ENCODE measurements around the gene GATA1. TPM values are rescaled to one million over a fixed set of nuclear protein-coding genes. Genes with fewer than 3 reads are reported as not detected.

Gene GATA1
- total RNA-seq, 5 donors from 2014 or later (not counting 1 experiment from before 2014, with no cell fraction given), result 0.23 to 0.64 (median 0.43) TPM

GRCh38 chrX:48747415-48748016 lies 38.9 kb upstream of the GATA1 start:
- ChIA-PET CTCF (no interaction called here), POLR2A (no interaction called here)
- H3K4me1 ChIP-seq (ENCODE audit: control insufficient read depth in 1 of 2, extremely low read depth in 1 of 2, insufficient read depth in 2 of 2, low read length in 2 of 2), result no peaks in the 10 kb centered on the region
- DNase-seq (no peak), ATAC-seq (replicated peaks in 1 of 4) (no peak)
- H3K27ac ChIP-seq (ENCODE audit: low read length), result no peak overlapping the region
- 100% methylated on average over 1 of the region's 8 CpGs for WGBS (ENCODE audit: insufficient coverage)
- no peaks in the 10 kb centered on the region for H3K9me3 Mint-ChIP-seq
- H3K36me3 Mint-ChIP-seq, result no peaks in the 10 kb centered on the region
- no peaks in the 10 kb centered on the region for H3K9me3 ChIP-seq
- no peaks in the 10 kb centered on the region for H3K27me3 ChIP-seq (replicated peaks in 1 of 2; ENCODE audit: control insufficient read depth in 2 of 2, extremely low read depth in 1 of 2, insufficient read depth in 2 of 2, low read length in 1 of 2)
- H3K4me3 ChIP-seq (ENCODE audit: control insufficient read depth in 1 of 2, extremely low read depth in 1 of 2, low read length in 1 of 2), result no peak overlapping the region
- peaks cover 0 to 4% of the 10 kb centered on the region in 2 donors for H3K27me3 Mint-ChIP-seq
- H3K27ac Mint-ChIP-seq, result no peak overlapping the region
- H3K4me3 Mint-ChIP-seq, result no peak overlapping the region
- H3K36me3 ChIP-seq (ENCODE audit: control insufficient read depth in 2 of 2, extremely low read depth in 1 of 2, insufficient read depth in 1 of 2, low read length in 1 of 2), result no peaks in the 10 kb centered on the region
- peaks cover 3 to 7% (median 4%) of the 10 kb centered on the region in 3 donors for H3K4me1 Mint-ChIP-seq

- no CpG with 5 or more reads among the region's 5 CpGs for WGBS (ENCODE audit: insufficient coverage)
- no peak for DNase-seq
- H3K4me3 Mint-ChIP-seq, result no peak overlapping the region
- peaks cover 0 to 4% of the 10 kb centered on the region in 2 donors for H3K27me3 Mint-ChIP-seq
- POLR2A ChIA-PET, result no interaction called here
- Histone ChIP-seq H3K9me3 (no peaks in the 10 kb centered on the region), H3K36me3 (ENCODE audit: control insufficient read depth in 2 of 2, extremely low read depth in 1 of 2, insufficient read depth in 1 of 2, low read length in 1 of 2) (no peaks in the 10 kb centered on the region), H3K27me3 (replicated peaks in 1 of 2; ENCODE audit: control insufficient read depth in 2 of 2, extremely low read depth in 1 of 2, insufficient read depth in 2 of 2, low read length in 1 of 2) (peaks cover 0 to 3% of the 10 kb centered on the region in 2 experiments), H3K4me3 (ENCODE audit: control insufficient read depth in 1 of 2, extremely low read depth in 1 of 2, low read length in 1 of 2) (no peak overlapping the region), H3K4me1 (ENCODE audit: control insufficient read depth in 1 of 2, extremely low read depth in 1 of 2, insufficient read depth in 2 of 2, low read length in 2 of 2) (no peaks in the 10 kb centered on the region), H3K27ac (ENCODE audit: low read length) (no peak overlapping the region)
- CTCF ChIA-PET, result interaction anchor here in 1 of 2 donors (0.5 kb wide), 1 partner anchor 49 kb away, joined by 3 read pairs; no protein-coding TSS in a partner anchor
- H3K4me1 Mint-ChIP-seq, result peaks cover 3 to 7% (median 4%) of the 10 kb centered on the region in 3 donors
- no peak overlapping the region for H3K27ac Mint-ChIP-seq
- no peaks in the 10 kb centered on the region for H3K9me3 Mint-ChIP-seq
- no peak for ATAC-seq (replicated peaks in 1 of 4)
- no peaks in the 10 kb centered on the region for H3K36me3 Mint-ChIP-seq
Observed at GRCh38 chrX:48749182-48749581, 37.2 kb upstream of the GATA1 start.

- Mint-ChIP-seq H3K4me1 (peaks cover 3 to 7% (median 4%) of the 10 kb centered on the region in 3 donors), H3K27me3 (peaks cover 0 to 13% of the 10 kb centered on the region in 2 donors), H3K9me3 (no peaks in the 10 kb centered on the region), H3K27ac (peak overlapping the region in 1 of 2 donors; percentile 27), H3K4me3 (no peak overlapping the region), H3K36me3 (no peaks in the 10 kb centered on the region)
- no peaks in the 10 kb centered on the region for H3K9me3 ChIP-seq
- no peaks in the 10 kb centered on the region for H3K4me1 ChIP-seq (ENCODE audit: control insufficient read depth in 1 of 2, extremely low read depth in 1 of 2, insufficient read depth in 2 of 2, low read length in 2 of 2)
- ChIA-PET POLR2A (no interaction called here), CTCF (no interaction called here)
- no peak for ATAC-seq (replicated peaks in 1 of 4)
- H3K36me3 ChIP-seq (ENCODE audit: control insufficient read depth in 2 of 2, extremely low read depth in 1 of 2, insufficient read depth in 1 of 2, low read length in 1 of 2), result no peaks in the 10 kb centered on the region
- WGBS (ENCODE audit: insufficient coverage), result no CpG with 5 or more reads among the region's 3 CpGs
- no peak overlapping the region for H3K4me3 ChIP-seq (ENCODE audit: control insufficient read depth in 1 of 2, extremely low read depth in 1 of 2, low read length in 1 of 2)
- H3K27me3 ChIP-seq (replicated peaks in 1 of 2; ENCODE audit: control insufficient read depth in 2 of 2, extremely low read depth in 1 of 2, insufficient read depth in 2 of 2, low read length in 1 of 2), result peaks cover 0 to 4% of the 10 kb centered on the region in 2 experiments
- no peak overlapping the region for H3K27ac ChIP-seq (ENCODE audit: low read length)
- DNase-seq, result no peak
Observed at GRCh38 chrX:48751343-48751742, 35.0 kb upstream of the GATA1 start.

GRCh38 chrX:48752498-48752897 lies 33.9 kb upstream of the GATA1 start:
- H3K36me3 ChIP-seq (ENCODE audit: control insufficient read depth in 2 of 2, extremely low read depth in 1 of 2, insufficient read depth in 1 of 2, low read length in 1 of 2), result no peaks in the 10 kb centered on the region
- no peak overlapping the region for H3K27ac ChIP-seq (ENCODE audit: low read length)
- 94% methylated on average over 4 of the region's 7 CpGs for WGBS (ENCODE audit: insufficient coverage)
- ChIA-PET CTCF (interaction anchor here in 1 of 2 donors (0.5 kb wide), 1 partner anchor 192 kb away, joined by 3 read pairs; no protein-coding TSS in a partner anchor), POLR2A (interaction anchor here in 1 of 2 donors (0.7 kb wide), 1 partner anchor 184 kb away, joined by 9 read pairs; no protein-coding TSS in a partner anchor)
- Mint-ChIP-seq H3K4me3 (no peak overlapping the region), H3K36me3 (no peaks in the 10 kb centered on the region), H3K9me3 (no peaks in the 10 kb centered on the region), H3K27me3 (peaks cover 0 to 13% of the 10 kb centered on the region in 2 donors), H3K4me1 (peaks cover 3 to 7% (median 4%) of the 10 kb centered on the region in 3 donors), H3K27ac (no peak overlapping the region)
- H3K4me3 ChIP-seq (ENCODE audit: control insufficient read depth in 1 of 2, extremely low read depth in 1 of 2, low read length in 1 of 2), result no peak overlapping the region
- H3K9me3 ChIP-seq, result no peaks in the 10 kb centered on the region
- no peak for ATAC-seq (replicated peaks in 1 of 4)
- H3K4me1 ChIP-seq (ENCODE audit: control insufficient read depth in 1 of 2, extremely low read depth in 1 of 2, insufficient read depth in 2 of 2, low read length in 2 of 2), result no peaks in the 10 kb centered on the region
- DNase-seq, result no peak
- H3K27me3 ChIP-seq (replicated peaks in 1 of 2; ENCODE audit: control insufficient read depth in 2 of 2, extremely low read depth in 1 of 2, insufficient read depth in 2 of 2, low read length in 1 of 2), result peaks cover 0 to 4% of the 10 kb centered on the region in 2 experiments

GRCh38 chrX:48753708-48754228 lies 32.6 kb upstream of the GATA1 start:
- CTCF ChIA-PET, result no interaction called here

GRCh38 chrX:48754238-48754637 lies 32.2 kb upstream of the GATA1 start:
- ChIA-PET POLR2A (no interaction called here), CTCF (no interaction called here)
- Histone ChIP-seq H3K9me3 (no peaks in the 10 kb centered on the region), H3K27me3 (replicated peaks in 1 of 2; ENCODE audit: control insufficient read depth in 2 of 2, extremely low read depth in 1 of 2, insufficient read depth in 2 of 2, low read length in 1 of 2) (peaks cover 0 to 4% of the 10 kb centered on the region in 2 experiments), H3K4me3 (ENCODE audit: control insufficient read depth in 1 of 2, extremely low read depth in 1 of 2, low read length in 1 of 2) (no peak overlapping the region), H3K27ac (ENCODE audit: low read length) (no peak overlapping the region), H3K4me1 (ENCODE audit: control insufficient read depth in 1 of 2, extremely low read depth in 1 of 2, insufficient read depth in 2 of 2, low read length in 2 of 2) (no peaks in the 10 kb centered on the region), H3K36me3 (ENCODE audit: control insufficient read depth in 2 of 2, extremely low read depth in 1 of 2, insufficient read depth in 1 of 2, low read length in 1 of 2) (no peaks in the 10 kb centered on the region)
- ATAC-seq (replicated peaks in 1 of 4), result no peak
- Mint-ChIP-seq H3K4me1 (peaks cover 3 to 7% (median 4%) of the 10 kb centered on the region in 3 donors), H3K4me3 (no peak overlapping the region), H3K9me3 (no peaks in the 10 kb centered on the region), H3K27ac (no peak overlapping the region), H3K27me3 (peaks cover 0 to 13% of the 10 kb centered on the region in 2 donors), H3K36me3 (no peaks in the 10 kb centered on the region)
- DNase-seq, result no peak
- WGBS (ENCODE audit: insufficient coverage), result 100% methylated on average over 1 of the region's 8 CpGs

More at GRCh38 chrX:48753708-48754228, 32.6 kb upstream of the GATA1 start:
- Mint-ChIP-seq H3K27me3 (peaks cover 0 to 13% of the 10 kb centered on the region in 2 donors), H3K36me3 (no peaks in the 10 kb centered on the region), H3K4me3 (no peak overlapping the region), H3K27ac (no peak overlapping the region), H3K9me3 (no peaks in the 10 kb centered on the region), H3K4me1 (peaks cover 3 to 7% (median 4%) of the 10 kb centered on the region in 3 donors)
- ATAC-seq (replicated peaks in 1 of 4) (no peak), DNase-seq (no peak)
- no peak overlapping the region for H3K27ac ChIP-seq (ENCODE audit: low read length)
- H3K4me3 ChIP-seq (ENCODE audit: control insufficient read depth in 1 of 2, extremely low read depth in 1 of 2, low read length in 1 of 2), result no peak overlapping the region
- no peaks in the 10 kb centered on the region for H3K4me1 ChIP-seq (ENCODE audit: control insufficient read depth in 1 of 2, extremely low read depth in 1 of 2, insufficient read depth in 2 of 2, low read length in 2 of 2)
- H3K9me3 ChIP-seq, result no peaks in the 10 kb centered on the region
- POLR2A ChIA-PET, result no interaction called here
- WGBS (ENCODE audit: insufficient coverage), result 87% methylated on average over 4 of the region's 8 CpGs
- peaks cover 0 to 4% of the 10 kb centered on the region in 2 experiments for H3K27me3 ChIP-seq (replicated peaks in 1 of 2; ENCODE audit: control insufficient read depth in 2 of 2, extremely low read depth in 1 of 2, insufficient read depth in 2 of 2, low read length in 1 of 2)
- H3K36me3 ChIP-seq (ENCODE audit: control insufficient read depth in 2 of 2, extremely low read depth in 1 of 2, insufficient read depth in 1 of 2, low read length in 1 of 2), result no peaks in the 10 kb centered on the region
